GM15510 (cell line): ENCODE measurements around the gene HHATL.

ENCODE experiments used
- POLR2A ChIP-seq: IDR thresholded peaks from 3 replicates; pipeline ENCODE4 v1.6.1; 2011; ENCODE audit warnings: borderline replicate concordance; ENCODE audit not compliant: insufficient read length; ENCODE audit errors: extremely low read depth

HHATL gene

GRCh38 chr3:42665050-42665878, 37.3 kb downstream of the HHATL start:
- no peak for TF ChIP-seq POLR2A

GRCh38 chr3:42664438-42664803, 38.2 kb downstream of the HHATL start:
- no peak for TF ChIP-seq POLR2A

GRCh38 chr3:42663581-42664437, 38.8 kb downstream of the HHATL start:
- no peak for TF ChIP-seq POLR2A

- TF ChIP-seq POLR2A: no peak
These were observed 39.6 kb downstream of the HHATL start for GRCh38 chr3:42662813-42663535.

- no peak for TF ChIP-seq POLR2A
These were observed 40.4 kb downstream of the HHATL start for GRCh38 chr3:42662037-42662812.

- TF ChIP-seq POLR2A: no peak
These were observed 41.0 kb downstream of the HHATL start for GRCh38 chr3:42661593-42662022.

- TF ChIP-seq POLR2A: no peak
These were observed 41.7 kb downstream of the HHATL start for GRCh38 chr3:42660898-42661297.

GRCh38 chr3:42660131-42660715, 42.4 kb downstream of the HHATL start:
- no peak for TF ChIP-seq POLR2A

GRCh38 chr3:42659451-42660130, 43.0 kb downstream of the HHATL start:
- no peak for TF ChIP-seq POLR2A

GRCh38 chr3:42658771-42659390, 43.7 kb downstream of the HHATL start:
- no peak for TF ChIP-seq POLR2A

GRCh38 chr3:42658091-42658770, 44.4 kb downstream of the HHATL start:
- TF ChIP-seq POLR2A: no peak

GRCh38 chr3:42657675-42658074, 44.9 kb downstream of the HHATL start:
- TF ChIP-seq POLR2A: no peak

GRCh38 chr3:42656680-42657610, 45.7 kb downstream of the HHATL start:
- no peak for TF ChIP-seq POLR2A
